Psoas muscle (tissue), 8 donors: ENCODE data around the gene FGD3. TPM values are rescaled to one million over a fixed set of nuclear protein-coding genes. Genes with fewer than 3 reads are reported as not detected.
A peak's percentile ranks its signal among the peaks of the same experiment; 100 is the strongest.

Source experiments
- ATAC-seq, 4 donors: fragments of 200-7000 bp; cut with Tn5 transposase; one replicate each; pipeline ENCODE4 v1.9.1; 2020; ENCODE audit warnings: moderate library complexity in 3 of 4, mild to moderate bottlenecking in 2 of 4
- DNase-seq, 2 donors: peaks; one replicate each; pipeline ENCODE4 v3.0.0-alpha.2; 2020
- H3K27ac ChIP-seq: fragments of 200-600 bp; one replicate; pipeline ENCODE4 v1.8.0; 2022
- H3K27me3 ChIP-seq, 3 donors: fragments of 200-600 bp in 1 of 3; one replicate each; pipeline versions ENCODE4 v1.6.1 to v1.8.0; 2013 to 2022; ENCODE audit warnings: low read length in 2 of 3, mild to moderate bottlenecking in 2 of 3, moderate library complexity in 1 of 3; ENCODE audit not compliant: insufficient read depth in 3 of 3
- H3K36me3 ChIP-seq, 2 donors: fragments of 200-600 bp in 1 of 2; one replicate each; pipeline versions ENCODE4 v1.6.1 to v1.8.0; 2013 to 2022; ENCODE audit warnings: low read depth in 1 of 2, mild to moderate bottlenecking in 1 of 2, moderate library complexity in 1 of 2; ENCODE audit not compliant: insufficient read depth in 1 of 2
- H3K4me1 ChIP-seq: fragments of 200-600 bp; one replicate; pipeline ENCODE4 v1.8.0; 2022
- H3K4me3 ChIP-seq: fragments of 200-600 bp; one replicate; pipeline ENCODE4 v1.8.0; 2022; ENCODE audit warnings: mild to moderate bottlenecking
- H3K9me3 ChIP-seq: fragments of 200-600 bp; one replicate; pipeline ENCODE4 v1.8.0; 2022
- CTCF ChIP-seq: fragments of 200-600 bp; IDR thresholded peaks from one replicate; pipeline ENCODE4 v1.8.0; 2022; ENCODE audit warnings: antibody characterized with exemption
- WGBS, 3 donors: extraction: QIAGEN DNeasy Blood & Tissue Kit; methylation state at CpG; one replicate each; pipeline versions ENCODE4 v1.1.6 to v1.1.7; 2013; 5-methylcytosine and 5-hydroxymethylcytosine counted together
- intact Hi-C, 2 donors: fragments of 100-400 bp; cut with DNase I; formaldehyde crosslinking; loops; one replicate each; pipeline versions ENCODE4 v1.11.0 to v1.14.2; 2022
- polyA plus RNA-seq, 3 donors: library from polyadenylated mRNA; stranded (reverse); fragments of 200-250 nt; gene quantifications; one replicate each; pipeline ENCODE4 v1.2.3, GENCODE V29; 2013
- total RNA-seq, 4 donors: library from RNA; stranded (reverse); fragmentation: NEBNext Ultra II Directional in 2 of 4; extraction: Animal tissue kit (Norgen Biotek cat#: 25700) in 2 of 4; gene quantifications; one replicate each; pipeline versions ENCODE4 v1.2.1 to v1.2.4, GENCODE V29; 2021 to 2023
- donor health status: healthy with polysubstance abuse.
- donor health status: DM: no; HTN: no; CAD: no; lungs with moderate emphysema.
- donor health status: Bipolar disorder and iron deficiency.
- donor health status: healthy.
- donor health status: DM: yes; HTN: yes; CAD: no.
- donor health status: DM: no; HTN: no; CAD: no.
- donor health status: DM: no; HTN: no; CAD: no.
- donor health status: DM: yes; HTN: yes; CAD: no.

Gene FGD3
- total and polyA plus RNA-seq, 7 donors: 0.45 to 2.5 (median 1.2) TPM

- H3K27me3 ChIP-seq: no peaks in the 10 kb centered on the region
- H3K4me1 ChIP-seq: no peaks in the 10 kb centered on the region
- no peaks in the 10 kb centered on the region for H3K9me3 ChIP-seq
- H3K36me3 ChIP-seq: no peaks in the 10 kb centered on the region
- intact Hi-C loops: no loop called here
- H3K4me3 ChIP-seq: no peak overlapping the region
- DNase-seq: no peak
- no peak for ATAC-seq
- no peak overlapping the region for H3K27ac ChIP-seq
- WGBS, 3 donors: 92 to 99% (median 95%) methylated on average over 4 of the region's 4 CpGs
- no peak for TF ChIP-seq CTCF
These were observed 102.9 kb downstream of the FGD3 start for GRCh38 chr9:93050231-93050630.

GRCh38 chr9:93051680-93052089, 104.4 kb downstream of the FGD3 start:
- Histone ChIP-seq H3K4me1 (no peaks in the 10 kb centered on the region), H3K36me3 (no peaks in the 10 kb centered on the region), H3K27me3 (no peaks in the 10 kb centered on the region), H3K9me3 (no peaks in the 10 kb centered on the region), H3K27ac (peak overlapping the region; percentile 36), H3K4me3 (no peak overlapping the region)
- WGBS, 3 donors: 27 to 34% (median 29%) methylated on average over 6 of the region's 6 CpGs
- TF ChIP-seq CTCF: no peak
- ATAC-seq (peak in 3 of 4 donors; percentile 35 to 44 (median 37)), DNase-seq (no peak)
- intact Hi-C loops: no loop called here

- ATAC-seq (no peak), DNase-seq (no peak)
- Histone ChIP-seq H3K36me3 (no peaks in the 10 kb centered on the region), H3K4me1 (no peaks in the 10 kb centered on the region), H3K9me3 (no peaks in the 10 kb centered on the region), H3K27ac (no peak overlapping the region), H3K27me3 (no peaks in the 10 kb centered on the region), H3K4me3 (no peak overlapping the region)
- 77 to 81% (median 78%) methylated on average over 15 of the region's 15 CpGs for WGBS, 3 donors
- TF ChIP-seq CTCF: no peak
- intact Hi-C loops: no loop called here
These were observed 105.6 kb downstream of the FGD3 start for GRCh38 chr9:93052791-93053540.

GRCh38 chr9:93053781-93054331, 106.5 kb downstream of the FGD3 start:
- intact Hi-C loops: no loop called here
- peaks cover 0 to 2% (median 0%) of the 10 kb centered on the region in 3 donors for H3K27me3 ChIP-seq
- ATAC-seq (no peak), DNase-seq (no peak)
- H3K4me3 ChIP-seq: no peak overlapping the region
- no peak for TF ChIP-seq CTCF
- H3K36me3 ChIP-seq: no peaks in the 10 kb centered on the region
- no peak overlapping the region for H3K27ac ChIP-seq
- H3K9me3 ChIP-seq: no peaks in the 10 kb centered on the region
- H3K4me1 ChIP-seq: no peaks in the 10 kb centered on the region
- 90 to 94% (median 91%) methylated on average over 5 of the region's 5 CpGs for WGBS, 3 donors
